Measurements from ENCODE around the gene C5orf58. TPM values are rescaled to one million over a fixed set of nuclear protein-coding genes. Genes with fewer than 3 reads are reported as not detected.

C5orf58 gene
- total RNA-seq, 1 donor from 2014 or later, result not detected

GRCh38 chr5:170252720-170253350 is 20.1 kb downstream of the C5orf58 start:
- H3K4me3 ChIP-seq (ENCODE audit: low read depth, low read length), result no peak overlapping the region
- TF ChIP-seq CTCF (conservative IDR thresholded peaks at IDR 0.05; ENCODE audit: low read depth, low read length), result no peak
- no peak for DNase-seq (ENCODE audit: low read depth)

- H3K4me3 ChIP-seq (ENCODE audit: low read depth, low read length), result no peak overlapping the region
- no peak for DNase-seq (ENCODE audit: low read depth)
- no peak for TF ChIP-seq CTCF (conservative IDR thresholded peaks at IDR 0.05; ENCODE audit: low read depth, low read length)
Observed at GRCh38 chr5:170254056-170254455, 21.3 kb downstream of the C5orf58 start.

DNA sequence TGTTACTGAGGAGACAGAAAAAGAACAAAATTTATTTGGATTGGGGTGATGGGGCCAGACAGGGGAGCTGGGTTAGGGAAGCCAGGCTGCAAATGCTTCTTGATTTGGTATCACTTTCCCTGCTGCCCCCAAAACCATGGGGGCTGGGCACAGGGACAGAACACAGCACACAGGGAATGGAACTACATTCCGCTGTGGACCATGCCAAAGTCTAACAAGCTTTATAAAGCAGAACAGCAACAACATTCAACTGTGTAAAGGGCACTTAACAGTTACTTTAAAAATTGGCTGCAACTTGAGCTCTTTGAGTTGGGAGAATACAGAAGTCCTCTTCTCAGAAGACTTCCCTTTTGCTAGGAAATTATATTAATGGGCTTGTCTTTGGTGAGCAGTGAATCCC is 23.8 kb downstream of the C5orf58 start:
- TF ChIP-seq CTCF (conservative IDR thresholded peaks at IDR 0.05; ENCODE audit: low read depth, low read length), result no peak
- H3K4me3 ChIP-seq (ENCODE audit: low read depth, low read length), result no peak overlapping the region

DNA sequence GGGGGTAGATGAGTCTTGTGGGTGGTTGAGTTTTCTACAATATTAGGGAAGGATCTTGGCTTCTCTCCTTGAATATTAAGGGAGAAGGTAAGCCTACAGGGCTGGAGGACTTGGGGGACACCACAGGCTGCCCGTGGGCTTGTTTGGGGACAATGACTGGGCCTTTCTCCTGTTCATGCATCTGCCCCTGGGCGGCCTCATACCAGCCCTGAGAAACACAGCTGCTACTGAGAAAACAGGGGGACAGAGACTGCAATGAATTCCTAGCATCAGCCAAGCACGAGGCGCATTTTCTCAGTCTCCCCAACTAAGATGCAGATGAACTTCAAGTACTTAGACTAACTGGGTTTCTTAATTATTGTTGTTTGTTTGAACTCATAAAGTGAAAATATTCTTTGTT is 24.6 kb downstream of the C5orf58 start:
- no peak for DNase-seq (ENCODE audit: low read depth)
- H3K4me3 ChIP-seq (ENCODE audit: low read depth, low read length), result no peak overlapping the region
- TF ChIP-seq CTCF (conservative IDR thresholded peaks at IDR 0.05; ENCODE audit: low read depth, low read length), result no peak

More for the DNA sequence above, 23.8 kb downstream of the C5orf58 start:
- DNase-seq (ENCODE audit: low read depth), result no peak

DNA sequence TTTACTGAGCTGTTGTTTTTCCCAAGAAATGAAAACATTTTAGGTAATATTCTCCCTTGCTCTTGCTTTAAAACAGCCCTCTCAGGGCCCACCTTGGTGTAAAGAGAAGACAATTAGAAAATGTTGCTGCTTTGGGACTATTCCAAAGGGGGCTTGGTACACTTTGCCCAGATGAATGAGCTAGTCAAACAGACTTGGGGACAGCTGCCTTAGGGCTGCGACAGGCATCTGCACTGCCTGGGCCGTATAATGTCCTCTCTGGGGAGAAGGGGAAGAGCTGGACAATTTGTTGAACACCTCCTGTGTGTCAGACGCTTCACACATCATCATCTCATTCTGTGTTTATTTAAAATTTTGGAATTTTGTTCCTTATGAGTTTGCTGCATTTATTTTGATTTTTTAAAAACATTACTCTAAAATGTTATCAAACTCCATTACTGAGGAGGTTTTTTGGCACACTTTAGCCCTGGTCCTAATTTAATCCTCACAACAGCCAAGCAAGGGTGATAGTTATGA is 28.8 kb downstream of the C5orf58 start:
- no peak overlapping the region for H3K4me3 ChIP-seq (ENCODE audit: low read depth, low read length)
- TF ChIP-seq CTCF (conservative IDR thresholded peaks at IDR 0.05; ENCODE audit: low read depth, low read length), result no peak
- no peak for DNase-seq (ENCODE audit: low read depth)

DNA sequence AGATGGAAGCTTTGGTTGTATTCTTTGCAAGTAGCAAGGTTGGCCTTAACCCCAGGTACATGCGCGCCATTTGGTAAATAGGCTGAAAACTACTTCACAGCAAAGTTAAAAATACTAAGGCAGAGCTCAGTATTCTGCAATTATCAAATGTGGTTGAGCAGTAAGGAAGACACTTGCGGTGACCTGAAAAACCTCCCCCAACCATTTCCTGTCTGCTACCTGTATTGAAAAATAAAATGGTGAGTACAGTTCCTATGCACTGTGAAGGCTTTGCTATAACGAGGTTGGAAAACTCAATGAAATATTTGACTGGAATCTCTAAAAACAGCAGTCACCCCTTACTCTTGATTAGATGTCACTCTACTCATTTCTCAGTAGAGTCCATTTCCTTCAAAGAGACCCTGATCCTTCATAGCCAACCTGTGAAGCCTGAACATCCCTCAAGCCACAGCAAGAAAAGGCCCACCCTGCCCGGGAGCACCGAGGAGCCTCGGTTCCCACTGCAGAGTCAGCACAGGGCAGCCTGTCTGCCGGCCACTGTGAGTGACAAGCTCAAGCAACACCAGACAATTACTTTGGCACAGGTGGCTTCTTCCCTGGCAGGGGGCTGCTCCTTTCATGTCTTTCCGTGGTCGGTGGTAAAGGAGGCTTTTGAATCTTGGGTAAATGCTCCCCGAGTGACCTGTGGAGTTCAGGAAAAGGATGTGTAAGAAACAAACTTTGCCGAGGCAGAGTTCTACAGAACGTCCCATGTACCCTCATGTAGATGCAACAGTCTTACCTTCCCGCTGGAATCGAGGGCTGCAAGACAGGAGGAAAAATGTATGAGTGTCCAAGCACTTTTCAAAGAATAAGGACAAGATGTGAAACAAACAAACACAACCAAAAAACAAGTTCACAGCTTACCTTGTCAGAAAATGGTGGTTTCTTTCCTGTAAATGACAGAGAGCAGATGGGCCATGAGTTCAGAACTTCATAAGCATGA is 29.6 kb downstream of the C5orf58 start:
- no peak for TF ChIP-seq CTCF (conservative IDR thresholded peaks at IDR 0.05; ENCODE audit: low read depth, low read length)
- no peak for DNase-seq (ENCODE audit: low read depth)
- H3K4me3 ChIP-seq (ENCODE audit: low read depth, low read length), result no peak overlapping the region
